ES-I3 (cell line): ENCODE results near the gene HAGH.

Experiments
- H3K36me3 ChIP-seq: 2 replicates; pipeline ENCODE4 v1.6.1; 2013; ENCODE audit warnings: mild to moderate bottlenecking, low read length, control low read depth, moderate library complexity; ENCODE audit not compliant: insufficient read depth
- H3K4me1 ChIP-seq: 2 replicates; pipeline ENCODE4 v1.6.1; 2013; ENCODE audit warnings: mild to moderate bottlenecking, control low read depth, low read length; ENCODE audit not compliant: insufficient read depth
- H3K9ac ChIP-seq: 2 replicates; pipeline ENCODE4 v1.6.1; 2013; ENCODE audit warnings: low read depth, mild to moderate bottlenecking, low read length, moderate library complexity
- H3K9me3 ChIP-seq: 2 replicates; pipeline ENCODE4 v1.6.1; 2013; ENCODE audit warnings: mild to moderate bottlenecking, low read length, moderate library complexity; ENCODE audit not compliant: control insufficient read depth, insufficient read depth

The HAGH gene

GRCh38 chr16:1779741-1780676 lies 46.6 kb downstream of the HAGH start:
- Histone ChIP-seq H3K9ac (no peak overlapping the region), H3K9me3 (no peaks in the 10 kb centered on the region), H3K36me3 (no peaks in the 10 kb centered on the region; the same call in none of the 2 replicates), H3K4me1 (no peaks in the 10 kb centered on the region; the same call in 1 of the 2 replicates)

GRCh38 chr16:1779234-1779701 lies 47.4 kb downstream of the HAGH start:
- H3K36me3 ChIP-seq: no peaks in the 10 kb centered on the region; the same call in none of the 2 replicates

GRCh38 chr16:1778200-1779179 lies 48.1 kb downstream of the HAGH start:
- no peaks in the 10 kb centered on the region for H3K9me3 ChIP-seq
- no peaks in the 10 kb centered on the region; the same call in none of the 2 replicates for H3K36me3 ChIP-seq
- H3K4me1 ChIP-seq: no peaks in the 10 kb centered on the region; the same call in 1 of the 2 replicates
- H3K9ac ChIP-seq: no peak overlapping the region

More at GRCh38 chr16:1779234-1779701, 47.4 kb downstream of the HAGH start:
- no peak overlapping the region for H3K9ac ChIP-seq
- no peaks in the 10 kb centered on the region for H3K9me3 ChIP-seq
- H3K4me1 ChIP-seq: no peaks in the 10 kb centered on the region; the same call in 1 of the 2 replicates

- no peaks in the 10 kb centered on the region; the same call in none of the 2 replicates for H3K36me3 ChIP-seq
- H3K4me1 ChIP-seq: no peaks in the 10 kb centered on the region; the same call in 1 of the 2 replicates
- no peak overlapping the region for H3K9ac ChIP-seq
- H3K9me3 ChIP-seq: no peaks in the 10 kb centered on the region
Measured at GRCh38 chr16:1777375-1778199, 49.0 kb downstream of the HAGH start.

- no peaks in the 10 kb centered on the region; the same call in 1 of the 2 replicates for H3K4me1 ChIP-seq
- H3K36me3 ChIP-seq: no peaks in the 10 kb centered on the region; the same call in none of the 2 replicates
- no peak overlapping the region for H3K9ac ChIP-seq
- no peaks in the 10 kb centered on the region for H3K9me3 ChIP-seq
Measured at GRCh38 chr16:1776991-1777374, 49.6 kb downstream of the HAGH start.

- H3K9me3 ChIP-seq: no peaks in the 10 kb centered on the region
- no peaks in the 10 kb centered on the region; the same call in none of the 2 replicates for H3K36me3 ChIP-seq
- no peaks in the 10 kb centered on the region; the same call in 1 of the 2 replicates for H3K4me1 ChIP-seq
- H3K9ac ChIP-seq: no peak overlapping the region
Measured at GRCh38 chr16:1776672-1776955, 50.0 kb downstream of the HAGH start.

- no peaks in the 10 kb centered on the region for H3K4me1 ChIP-seq
- no peaks in the 10 kb centered on the region; the same call in none of the 2 replicates for H3K36me3 ChIP-seq
- no peak overlapping the region for H3K9ac ChIP-seq
- no peaks in the 10 kb centered on the region for H3K9me3 ChIP-seq
Measured at GRCh38 chr16:1775846-1776671, 50.6 kb downstream of the HAGH start.

GRCh38 chr16:1775006-1775845 lies 51.4 kb downstream of the HAGH start:
- no peaks in the 10 kb centered on the region for H3K9me3 ChIP-seq
- no peak overlapping the region for H3K9ac ChIP-seq
- no peaks in the 10 kb centered on the region; the same call in none of the 2 replicates for H3K36me3 ChIP-seq
- H3K4me1 ChIP-seq: no peaks in the 10 kb centered on the region

GRCh38 chr16:1774448-1774780 lies 52.2 kb downstream of the HAGH start:
- H3K36me3 ChIP-seq: no peaks in the 10 kb centered on the region; the same call in none of the 2 replicates

GRCh38 chr16:1773703-1774447 lies 52.8 kb downstream of the HAGH start:
- H3K9ac ChIP-seq: peak overlapping the region; percentile 92
- no peaks in the 10 kb centered on the region; the same call in none of the 2 replicates for H3K36me3 ChIP-seq
- H3K4me1 ChIP-seq: no peaks in the 10 kb centered on the region
- H3K9me3 ChIP-seq: no peaks in the 10 kb centered on the region

More at GRCh38 chr16:1774448-1774780, 52.2 kb downstream of the HAGH start:
- no peaks in the 10 kb centered on the region for H3K4me1 ChIP-seq
- 0 out of 2 replicates have a peak overlapping the region, but pooled peaks have one; percentile 92 for H3K9ac ChIP-seq
- H3K9me3 ChIP-seq: no peaks in the 10 kb centered on the region

- Histone ChIP-seq H3K36me3 (no peaks in the 10 kb centered on the region; the same call in 1 of the 2 replicates), H3K9me3 (no peaks in the 10 kb centered on the region), H3K4me1 (no peaks in the 10 kb centered on the region), H3K9ac (peak within 1 kb of the TSS; percentile 92)
Measured at GRCh38 chr16:1772908-1773702, 53.5 kb downstream of the HAGH start, which contains the start of gene MRPS34. Gene MRPS34, minus strand, starts transcription at chr16:1773134. Its CDS starts 15 bp downstream, at chr16:1773119.
